Stimulated activated CD4-positive, alpha-beta T cell treated with anti-CD3 and anti-CD28 coated beads, Interleukin-15, amount 100 ng/mL, for 1 hour (primary cell): ENCODE data around the gene SRSF4.

ENCODE experiments used
- DNase-seq, 2 donors: peaks; one replicate each; pipeline ENCODE4 v3.0.0-alpha.2; 2020; ENCODE audit warnings: low read depth in 1 of 2, low spot score in 1 of 2

Gene SRSF4

GRCh38 chr1:29201595-29202051, 19.9 kb upstream of the SRSF4 start:
- no peak for DNase-seq

GRCh38 chr1:29200906-29201594, 19.4 kb upstream of the SRSF4 start:
- no peak for DNase-seq

GRCh38 chr1:29197993-29198392, 16.3 kb upstream of the SRSF4 start:
- DNase-seq = no peak

- DNase-seq = no peak
Observed at GRCh38 chr1:29197590-29197924, 15.9 kb upstream of the SRSF4 start.

GRCh38 chr1:29196863-29197589, 15.3 kb upstream of the SRSF4 start:
- DNase-seq = no peak

- DNase-seq = no peak
Observed at GRCh38 chr1:29195881-29196291, 14.2 kb upstream of the SRSF4 start.

- DNase-seq = no peak
Observed at GRCh38 chr1:29193879-29194455, 12.3 kb upstream of the SRSF4 start.

GRCh38 chr1:29190718-29191117, 9.0 kb upstream of the SRSF4 start:
- no peak for DNase-seq

GRCh38 chr1:29186707-29187106, 5.0 kb upstream of the SRSF4 start:
- no peak for DNase-seq

GRCh38 chr1:29186252-29186651, 4.6 kb upstream of the SRSF4 start:
- no peak for DNase-seq

- DNase-seq = no peak
Observed at GRCh38 chr1:29183287-29183686, 1.6 kb upstream of the SRSF4 start.

GRCh38 chr1:29180497-29181412, 945 bp downstream of the SRSF4 start:
- no peak for DNase-seq

GRCh38 chr1:29179641-29180184, 2.0 kb downstream of the SRSF4 start:
- no peak for DNase-seq

GRCh38 chr1:29177022-29177705, 4.5 kb downstream of the SRSF4 start:
- DNase-seq = no peak

GRCh38 chr1:29176576-29176975, 5.1 kb downstream of the SRSF4 start:
- no peak for DNase-seq

GRCh38 chr1:29172415-29172939, 9.2 kb downstream of the SRSF4 start:
- no peak for DNase-seq

GRCh38 chr1:29171521-29171920, 10.2 kb downstream of the SRSF4 start:
- no peak for DNase-seq

GRCh38 chr1:29171089-29171488, 10.6 kb downstream of the SRSF4 start:
- no peak for DNase-seq

GRCh38 chr1:29169976-29170375, 11.7 kb downstream of the SRSF4 start:
- DNase-seq = no peak

- DNase-seq = no peak
Observed at GRCh38 chr1:29167904-29168303, 13.8 kb downstream of the SRSF4 start.
